ENCODE data around the gene DESI2.
A peak's percentile ranks its signal among the peaks of the same experiment; 100 is the strongest.

DESI2 gene

GRCh38 chr1:244652623-244653438 is at the start of gene DESI2:
TSS of gene DESI2 (plus strand) at chr1:244653126. CDS start at chr1:244653314, 188 bp downstream.
- H3K4me3 ChIP-seq (ENCODE audit: low read length): peak within 1 kb of the TSS; percentile 75
- TF ChIP-seq CTCF (conservative IDR thresholded peaks at IDR 0.05; ENCODE audit: low read depth, low read length): peak; percentile 49
- peak; percentile 99 for DNase-seq (ENCODE audit: low read depth)

- H3K4me3 ChIP-seq (ENCODE audit: low read length): no peak overlapping the region
- peak; percentile 4 for DNase-seq (ENCODE audit: low read depth)
- TF ChIP-seq CTCF (conservative IDR thresholded peaks at IDR 0.05; ENCODE audit: low read depth, low read length): peak; percentile 67
These were observed 49.4 kb upstream of the DESI2 start for GRCh38 chr1:244603498-244603897.

- no peak for TF ChIP-seq CTCF (conservative IDR thresholded peaks at IDR 0.05; ENCODE audit: low read depth, low read length)
- DNase-seq (ENCODE audit: low read depth): no peak
- H3K4me3 ChIP-seq (ENCODE audit: low read length): no peak overlapping the region
These were observed 47.0 kb upstream of the DESI2 start for GRCh38 chr1:244605835-244606370.

GRCh38 chr1:244614113-244614836 is 38.7 kb upstream of the DESI2 start:
- TF ChIP-seq CTCF (conservative IDR thresholded peaks at IDR 0.05; ENCODE audit: low read depth, low read length): no peak
- no peak for DNase-seq (ENCODE audit: low read depth)
- no peak overlapping the region for H3K4me3 ChIP-seq (ENCODE audit: low read length)

- TF ChIP-seq CTCF (conservative IDR thresholded peaks at IDR 0.05; ENCODE audit: low read depth, low read length): no peak
- DNase-seq (ENCODE audit: low read depth): no peak
- no peak overlapping the region for H3K4me3 ChIP-seq (ENCODE audit: low read length)
These were observed 38.0 kb upstream of the DESI2 start for GRCh38 chr1:244614879-244615278.

- TF ChIP-seq CTCF (conservative IDR thresholded peaks at IDR 0.05; ENCODE audit: low read depth, low read length): no peak
- H3K4me3 ChIP-seq (ENCODE audit: low read length): no peak overlapping the region
These were observed 37.6 kb upstream of the DESI2 start for GRCh38 chr1:244615301-244615700.

More at GRCh38 chr1:244615301-244615700, 37.6 kb upstream of the DESI2 start:
- no peak for DNase-seq (ENCODE audit: low read depth)
